T-helper 17 cell (primary cell): ENCODE data around the gene HSPA12B. TPM values are rescaled to one million over a fixed set of nuclear protein-coding genes. Genes with fewer than 3 reads are reported as not detected.

Source experiments
- ATAC-seq: fragments of 150-1000 bp; cut with Tn5 transposase; 2 replicates; pipeline ENCODE4 v1.10.0; 2021; ENCODE audit warnings: mild to moderate bottlenecking, moderate library complexity
- DNase-seq, 3 donors: peaks; one replicate each; pipeline versions ENCODE4 v3.0.0 to v3.0.0-alpha.2; 2020 to 2021
- H3K9me3 ChIP-seq: one replicate; pipeline ENCODE4 v1.7.0; 2013; ENCODE audit warnings: low read length, mild to moderate bottlenecking; ENCODE audit not compliant: control insufficient read depth, poor library complexity, severe bottlenecking
- H3K27ac Mint-ChIP-seq: one replicate; pipeline ENCODE4 v1.8.0; 2022; ENCODE audit warnings: mild to moderate bottlenecking, moderate library complexity, mixed read lengths
- H3K27me3 Mint-ChIP-seq: one replicate; pipeline ENCODE4 v1.8.0; 2022; ENCODE audit warnings: mixed read lengths
- H3K36me3 Mint-ChIP-seq: one replicate; pipeline ENCODE4 v1.8.0; 2022; ENCODE audit warnings: low read depth, mixed read lengths
- H3K4me1 Mint-ChIP-seq: one replicate; pipeline ENCODE4 v1.8.0; 2022; ENCODE audit warnings: mild to moderate bottlenecking, mixed read lengths
- H3K4me3 Mint-ChIP-seq: one replicate; pipeline ENCODE4 v1.8.0; 2022; ENCODE audit warnings: mild to moderate bottlenecking, moderate library complexity, mixed read lengths
- total RNA-seq, 4 donors: library from RNA in 2 of 4; stranded (reverse) in 2 of 4; gene quantifications; one replicate each; pipeline ENCODE4 v1.2.3 and lab custom pipeline; 2022 to 2026

Gene HSPA12B
- total RNA-seq, 2 donors from 2014 or later, result not detected

DNA sequence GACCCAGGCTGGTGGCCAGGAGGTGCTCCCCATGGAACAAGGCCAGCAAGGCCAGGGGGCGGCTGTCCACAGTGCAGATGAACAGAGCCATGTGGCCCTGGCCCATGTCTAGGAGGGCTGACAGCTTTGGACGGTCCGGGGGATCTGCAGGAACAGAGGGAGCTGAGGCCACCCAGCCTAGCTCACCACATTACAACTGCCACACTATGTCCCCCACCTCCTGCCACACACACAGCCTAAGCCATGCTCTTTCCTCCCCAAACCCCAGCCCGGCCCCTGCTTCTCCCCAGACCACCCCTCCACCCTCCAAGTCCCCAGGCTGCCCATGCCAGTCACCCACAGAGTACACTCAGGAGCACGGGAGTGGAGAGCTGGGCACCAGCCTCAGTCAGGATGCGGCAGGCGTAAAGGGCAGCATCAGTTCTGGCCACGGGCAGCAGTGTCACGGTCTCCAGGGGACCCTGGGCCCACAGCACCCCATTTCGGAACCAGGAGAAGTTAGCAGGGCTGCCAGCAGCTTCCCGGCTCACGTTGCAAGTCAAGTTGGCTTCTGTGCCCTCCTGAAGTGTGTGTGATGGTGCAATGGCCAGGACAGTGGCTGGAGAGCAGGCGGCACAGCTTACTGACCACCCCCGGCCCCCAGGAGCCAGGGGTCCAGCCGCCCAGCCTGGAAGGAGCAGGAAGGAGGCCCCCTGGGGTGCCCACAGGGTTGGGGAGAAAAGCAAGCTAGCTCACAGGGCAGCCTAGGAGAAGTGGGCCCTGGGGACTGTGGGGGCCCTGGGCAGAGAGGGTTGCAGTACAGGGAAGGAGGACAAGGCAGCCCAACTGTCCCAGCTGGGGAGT lies 35.5 kb upstream of the HSPA12B start:
- no peak overlapping the region for H3K27ac Mint-ChIP-seq

GRCh38 chr20:3697588-3698305 lies 34.7 kb upstream of the HSPA12B start:
- peaks cover 3% of the 10 kb centered on the region for H3K9me3 ChIP-seq
- DNase-seq, result no peak
- H3K27ac Mint-ChIP-seq, result no peak overlapping the region
- no peaks in the 10 kb centered on the region for H3K4me1 Mint-ChIP-seq
- ATAC-seq, result no peak
- H3K4me3 Mint-ChIP-seq, result no peak overlapping the region
- H3K27me3 Mint-ChIP-seq, result no peaks in the 10 kb centered on the region
- H3K36me3 Mint-ChIP-seq, result no peaks in the 10 kb centered on the region

More for the DNA sequence above, 35.5 kb upstream of the HSPA12B start:
- H3K36me3 Mint-ChIP-seq, result no peaks in the 10 kb centered on the region
- ATAC-seq (no peak), DNase-seq (no peak)
- no peaks in the 10 kb centered on the region for H3K27me3 Mint-ChIP-seq
- no peaks in the 10 kb centered on the region for H3K4me1 Mint-ChIP-seq
- peaks cover 3% of the 10 kb centered on the region for H3K9me3 ChIP-seq
- H3K4me3 Mint-ChIP-seq, result no peak overlapping the region

- H3K4me3 Mint-ChIP-seq, result no peak overlapping the region
- no peak for ATAC-seq
- peaks cover under 1% of the 10 kb centered on the region for H3K27me3 Mint-ChIP-seq
- no peaks in the 10 kb centered on the region for H3K36me3 Mint-ChIP-seq
- H3K9me3 ChIP-seq, result peaks cover 3% of the 10 kb centered on the region
- no peaks in the 10 kb centered on the region for H3K4me1 Mint-ChIP-seq
- DNase-seq, result no peak
- H3K27ac Mint-ChIP-seq, result no peak overlapping the region
Observed at GRCh38 chr20:3698591-3699001, 33.9 kb upstream of the HSPA12B start.

GRCh38 chr20:3699037-3699436 lies 33.4 kb upstream of the HSPA12B start:
- no peak for ATAC-seq
- H3K36me3 Mint-ChIP-seq, result no peaks in the 10 kb centered on the region
- H3K27me3 Mint-ChIP-seq, result peaks cover 5% of the 10 kb centered on the region
- peaks cover 3% of the 10 kb centered on the region for H3K9me3 ChIP-seq
- no peak overlapping the region for H3K27ac Mint-ChIP-seq
- no peak for DNase-seq
- no peak overlapping the region for H3K4me3 Mint-ChIP-seq
- no peaks in the 10 kb centered on the region for H3K4me1 Mint-ChIP-seq

DNA sequence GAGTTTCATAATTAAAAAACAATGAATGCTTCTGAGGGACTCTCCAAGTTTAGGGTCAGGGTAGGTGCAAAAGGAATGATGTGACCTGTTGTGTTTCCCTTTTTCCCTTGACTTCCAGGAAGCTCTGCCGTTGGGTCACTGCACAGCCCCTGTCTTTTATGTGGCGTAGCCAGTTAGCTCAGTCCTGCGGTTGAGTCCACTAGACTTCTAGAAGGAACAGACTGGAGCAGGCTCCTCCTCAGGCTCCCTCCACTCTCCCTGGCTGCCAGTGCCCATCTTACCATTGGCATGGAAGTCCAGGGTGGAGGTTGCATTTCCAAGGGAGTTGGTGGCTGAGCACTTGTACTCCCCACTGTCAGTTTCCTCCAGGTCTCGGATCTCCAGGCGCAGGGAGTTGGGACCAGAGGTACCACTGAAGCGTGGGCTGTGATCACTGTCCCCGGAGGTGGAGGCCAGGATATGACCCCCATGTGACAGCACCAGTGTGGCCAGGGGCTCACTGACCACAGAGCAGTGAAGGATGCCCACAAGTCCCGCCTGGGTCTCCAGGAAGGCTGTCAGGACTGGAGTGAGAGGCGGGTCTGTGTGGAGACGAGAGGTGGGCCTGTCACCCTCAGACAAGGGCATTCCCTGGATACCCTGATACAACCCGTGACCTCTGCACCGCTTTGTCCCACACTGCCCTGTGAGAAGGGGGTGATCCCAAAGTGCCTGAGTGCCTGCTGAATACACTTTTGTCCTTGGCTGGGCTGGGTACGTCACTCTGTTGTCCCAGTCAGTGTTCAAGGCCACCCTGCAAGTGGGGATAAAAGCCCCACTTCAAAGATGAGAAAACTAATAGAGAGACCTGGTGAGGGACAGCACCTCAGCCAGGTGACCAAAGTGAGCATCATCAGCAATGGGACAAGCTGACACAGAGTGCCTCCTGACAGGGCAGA lies 31.2 kb upstream of the HSPA12B start:
- DNase-seq, result no peak
- ATAC-seq, result no peak
- Mint-ChIP-seq H3K4me3 (no peak overlapping the region), H3K27ac (no peak overlapping the region), H3K27me3 (peaks cover 9% of the 10 kb centered on the region), H3K4me1 (no peaks in the 10 kb centered on the region), H3K36me3 (no peaks in the 10 kb centered on the region)
- H3K9me3 ChIP-seq, result peaks cover 1% of the 10 kb centered on the region

- no peaks in the 10 kb centered on the region for H3K9me3 ChIP-seq
- Mint-ChIP-seq H3K27me3 (peaks cover 12% of the 10 kb centered on the region), H3K27ac (no peak overlapping the region), H3K36me3 (no peaks in the 10 kb centered on the region), H3K4me3 (no peak overlapping the region), H3K4me1 (peaks cover 2% of the 10 kb centered on the region)
- no peak for DNase-seq
- no peak for ATAC-seq
Observed at GRCh38 chr20:3702611-3703391, 29.7 kb upstream of the HSPA12B start.

GRCh38 chr20:3704087-3704486 lies 28.4 kb upstream of the HSPA12B start:
- no peaks in the 10 kb centered on the region for H3K9me3 ChIP-seq
- Mint-ChIP-seq H3K4me1 (peaks cover 4% of the 10 kb centered on the region), H3K27ac (no peak overlapping the region), H3K4me3 (no peak overlapping the region), H3K36me3 (no peaks in the 10 kb centered on the region), H3K27me3 (peaks cover 14% of the 10 kb centered on the region)
- no peak for ATAC-seq
- DNase-seq, result no peak

GRCh38 chr20:3705491-3705969 lies 27.0 kb upstream of the HSPA12B start:
- Mint-ChIP-seq H3K4me1 (peaks cover 5% of the 10 kb centered on the region), H3K4me3 (no peak overlapping the region), H3K27ac (no peak overlapping the region), H3K27me3 (peaks cover 14% of the 10 kb centered on the region), H3K36me3 (no peaks in the 10 kb centered on the region)
- H3K9me3 ChIP-seq, result no peaks in the 10 kb centered on the region
- no peak for ATAC-seq
- no peak for DNase-seq

DNA sequence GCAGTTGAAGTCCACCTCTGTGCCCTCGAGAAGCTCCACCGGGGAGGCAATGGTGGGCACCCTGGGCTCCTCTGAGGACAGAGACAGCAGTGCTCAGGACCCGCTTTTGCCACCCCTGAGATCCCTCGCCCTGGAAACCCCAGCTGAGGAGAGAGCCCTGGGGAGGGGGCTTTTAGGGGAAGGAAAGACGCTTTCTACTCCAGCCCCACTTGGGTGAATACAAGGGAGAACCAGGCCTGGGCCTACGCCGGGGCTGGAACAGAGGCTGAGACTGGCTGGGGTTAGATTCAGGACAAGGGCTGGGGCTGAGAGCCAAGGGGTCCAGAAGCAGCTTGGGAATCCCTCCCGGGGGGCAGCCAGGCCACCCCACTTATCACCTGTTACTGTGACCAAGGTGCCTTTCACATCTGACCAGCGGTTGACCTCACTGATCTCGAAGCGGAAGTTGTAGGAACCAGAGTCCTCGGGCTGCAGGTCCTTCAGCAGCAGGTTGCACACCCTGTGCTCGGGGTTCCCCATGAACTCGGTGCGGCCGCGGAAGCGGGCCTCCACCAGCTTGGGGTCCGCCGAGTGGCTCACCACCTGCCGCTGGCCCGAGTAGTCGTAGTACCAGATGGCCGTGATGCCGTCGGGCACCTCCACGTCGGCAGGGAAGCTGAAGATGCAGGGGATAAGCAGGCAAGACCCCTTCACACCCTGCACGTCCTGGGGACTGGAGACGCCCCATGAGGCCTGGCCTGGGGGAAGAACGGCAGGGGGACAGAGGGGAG lies 26.3 kb upstream of the HSPA12B start:
- Mint-ChIP-seq H3K27ac (no peak overlapping the region), H3K36me3 (no peaks in the 10 kb centered on the region), H3K4me3 (no peak overlapping the region), H3K4me1 (peaks cover 5% of the 10 kb centered on the region), H3K27me3 (peaks cover 15% of the 10 kb centered on the region)
- no peaks in the 10 kb centered on the region for H3K9me3 ChIP-seq
- ATAC-seq (no peak), DNase-seq (no peak)

DNA sequence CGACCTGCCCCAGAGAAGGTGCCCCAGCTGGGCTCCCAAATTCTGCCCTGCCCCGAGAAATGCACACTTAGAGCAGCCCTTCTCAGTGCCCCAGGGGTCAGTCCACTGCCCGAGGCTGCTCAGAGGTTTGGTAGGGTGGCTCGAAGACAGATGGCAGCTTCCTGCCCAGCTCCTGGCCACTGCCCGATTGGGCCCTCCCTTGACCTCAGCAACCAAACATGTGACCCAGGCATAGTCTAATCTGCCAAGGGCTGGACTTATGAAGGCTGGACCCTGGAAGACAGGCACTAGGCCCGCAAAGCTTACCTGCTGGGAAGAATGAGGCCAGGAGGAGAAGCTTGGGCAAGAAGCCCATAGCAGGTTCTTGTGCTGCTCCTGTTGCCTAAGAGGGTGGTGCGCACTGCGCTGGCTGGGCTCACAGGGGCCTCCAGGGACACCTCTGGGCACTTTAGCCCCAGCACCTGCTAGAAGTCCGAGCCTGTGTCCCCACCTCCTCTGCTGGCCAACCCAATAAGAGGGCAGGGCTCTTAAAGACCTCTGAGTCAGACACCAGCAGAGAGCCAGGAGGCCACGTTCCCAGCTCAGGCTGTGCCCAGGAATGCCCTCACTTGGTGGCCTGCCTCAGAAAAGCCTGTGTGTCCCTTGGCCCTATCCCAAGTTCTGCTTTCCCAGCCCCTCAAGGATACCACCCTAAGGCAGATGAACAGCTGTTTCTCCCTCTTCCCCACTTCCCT lies 25.5 kb upstream of the HSPA12B start:
- H3K27ac Mint-ChIP-seq, result no peak overlapping the region
- ATAC-seq, result no peak

GRCh38 chr20:3707508-3707899 lies 25.0 kb upstream of the HSPA12B start:
- Mint-ChIP-seq H3K36me3 (peaks cover 3% of the 10 kb centered on the region), H3K27me3 (peaks cover 27% of the 10 kb centered on the region), H3K4me1 (peaks cover 9% of the 10 kb centered on the region), H3K4me3 (no peak overlapping the region), H3K27ac (no peak overlapping the region)
- H3K9me3 ChIP-seq, result no peaks in the 10 kb centered on the region
- DNase-seq (no peak), ATAC-seq (no peak)

More for the DNA sequence above, 25.5 kb upstream of the HSPA12B start:
- peaks cover 3% of the 10 kb centered on the region for H3K36me3 Mint-ChIP-seq
- H3K4me3 Mint-ChIP-seq, result no peak overlapping the region
- no peak for DNase-seq
- no peaks in the 10 kb centered on the region for H3K9me3 ChIP-seq
- peaks cover 8% of the 10 kb centered on the region for H3K4me1 Mint-ChIP-seq
- H3K27me3 Mint-ChIP-seq, result peaks cover 23% of the 10 kb centered on the region
